22Rv1 (cell line): ENCODE measurements around the gene DENND1B.

ENCODE experiments used
- CTCF ChIP-seq: fragments of 450-650 bp; IDR thresholded peaks from 2 replicates; pipeline ENCODE4 v1.5.1; 2017; ENCODE audit warnings: mild to moderate bottlenecking
- ZFX ChIP-seq: fragments of 450-650 bp; IDR thresholded peaks from 2 replicates; pipeline ENCODE4 v1.6.1; 2017; ENCODE audit warnings: antibody characterized with exemption, borderline replicate concordance

DNA sequence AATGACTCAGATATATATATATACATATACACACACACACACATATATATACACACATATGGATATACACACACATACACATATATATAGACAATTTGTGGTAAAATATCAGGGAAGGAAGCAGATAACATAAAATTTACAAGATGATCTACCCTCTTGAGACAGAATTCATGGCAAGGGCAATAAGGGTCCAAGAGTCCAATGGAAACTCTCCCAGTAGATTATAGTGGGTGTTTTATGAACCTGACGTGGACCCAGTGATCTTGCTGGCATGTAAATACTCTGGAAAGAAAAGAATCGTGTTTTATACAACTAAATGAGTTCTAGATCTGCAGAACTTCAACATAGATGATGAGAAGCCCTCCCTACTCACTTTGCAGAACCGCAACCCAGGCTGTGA is 49.3 kb downstream of the DENND1B start:
- TF ChIP-seq CTCF = no peak
- TF ChIP-seq ZFX = no peak
